HEK293 (cell line): Measurements from ENCODE around the gene PHF23.

Experiments used
- ATF2 ChIP-seq: fragments of 450-650 bp; formaldehyde crosslinking; IDR thresholded peaks from 2 replicates; pipeline ENCODE4 v1.5.1; 2016; ENCODE audit warnings: missing biosample characterization, missing genetic modification characterization, low read depth
- BCL11A ChIP-seq: fragments of 450-650 bp; formaldehyde crosslinking; IDR thresholded peaks from 2 replicates; pipeline ENCODE4 v1.5.1; 2016; ENCODE audit warnings: low read depth, missing biosample characterization, missing genetic modification characterization
- FEZF1 ChIP-seq: fragments of 450-650 bp; formaldehyde crosslinking; IDR thresholded peaks from 2 replicates; pipeline ENCODE4 v1.5.1; 2016; ENCODE audit warnings: missing biosample characterization, missing genetic modification characterization
- GLIS1 ChIP-seq: fragments of 450-650 bp; formaldehyde crosslinking; IDR thresholded peaks from 2 replicates; pipeline ENCODE4 v1.5.1; 2016; ENCODE audit warnings: missing biosample characterization, missing genetic modification characterization
- IKZF3 ChIP-seq: fragments of 450-650 bp; IDR thresholded peaks from 2 replicates; pipeline ENCODE4 v1.5.0; 2018; ENCODE audit warnings: missing biosample characterization, mild to moderate bottlenecking, missing genetic modification characterization, moderate library complexity
- OVOL3 ChIP-seq: fragments of 450-650 bp; formaldehyde crosslinking; IDR thresholded peaks from 2 replicates; pipeline ENCODE4 v1.5.1; 2016; ENCODE audit warnings: missing biosample characterization, missing genetic modification characterization
- RBAK ChIP-seq: fragments of 450-650 bp; formaldehyde crosslinking; IDR thresholded peaks from 2 replicates; pipeline ENCODE4 v1.5.1; 2016; ENCODE audit warnings: missing biosample characterization, missing genetic modification characterization
- SP7 ChIP-seq: fragments of 450-650 bp; formaldehyde crosslinking; IDR thresholded peaks from 2 replicates; pipeline ENCODE4 v1.5.1; 2016; ENCODE audit warnings: missing biosample characterization, missing genetic modification characterization
- ZBTB10 ChIP-seq: fragments of 450-650 bp; formaldehyde crosslinking; IDR thresholded peaks from 2 replicates; pipeline ENCODE4 v1.5.1; 2016; ENCODE audit warnings: missing biosample characterization, missing genetic modification characterization
- ZBTB11 ChIP-seq: fragments of 450-650 bp; formaldehyde crosslinking; conservative IDR thresholded peaks from 2 replicates; pipeline ENCODE4 v1.5.1; 2016; ENCODE audit warnings: low read depth, missing biosample characterization, missing genetic modification characterization
- ZBTB49 ChIP-seq: fragments of 450-650 bp; formaldehyde crosslinking; IDR thresholded peaks from 2 replicates; pipeline ENCODE4 v1.5.1; 2016; ENCODE audit warnings: missing biosample characterization, missing genetic modification characterization, low read depth
- ZBTB7A ChIP-seq: fragments of 450-650 bp; formaldehyde crosslinking; IDR thresholded peaks from 2 replicates; pipeline ENCODE4 v1.5.1; 2016; ENCODE audit warnings: low read depth, missing biosample characterization, missing genetic modification characterization
- ZFP69B ChIP-seq: fragments of 450-650 bp; formaldehyde crosslinking; IDR thresholded peaks from 2 replicates; pipeline ENCODE4 v1.5.1; 2016; ENCODE audit warnings: missing biosample characterization, missing genetic modification characterization
- ZNF114 ChIP-seq: fragments of 450-650 bp; formaldehyde crosslinking; IDR thresholded peaks from 2 replicates; pipeline ENCODE4 v1.5.0; 2017; ENCODE audit warnings: missing biosample characterization, missing genetic modification characterization
- ZNF132 ChIP-seq: fragments of 450-650 bp; formaldehyde crosslinking; IDR thresholded peaks from 2 replicates; pipeline ENCODE4 v1.5.1; 2017; ENCODE audit warnings: missing biosample characterization, missing genetic modification characterization, borderline replicate concordance
- ZNF140 ChIP-seq: fragments of 450-650 bp; formaldehyde crosslinking; IDR thresholded peaks from 2 replicates; pipeline ENCODE4 v1.5.1; 2016; ENCODE audit warnings: missing biosample characterization, missing genetic modification characterization
- ZNF530 ChIP-seq: fragments of 450-650 bp; formaldehyde crosslinking; IDR thresholded peaks from 2 replicates; pipeline ENCODE4 v1.5.1; 2016; ENCODE audit warnings: low read depth, missing biosample characterization, missing genetic modification characterization
- ZNF544 ChIP-seq: fragments of 450-650 bp; formaldehyde crosslinking; IDR thresholded peaks from 2 replicates; pipeline ENCODE4 v1.5.0; 2017; ENCODE audit warnings: missing biosample characterization, missing genetic modification characterization
- ZNF561 ChIP-seq: fragments of 450-650 bp; IDR thresholded peaks from 2 replicates; pipeline ENCODE4 v1.5.1; 2018; ENCODE audit warnings: missing biosample characterization, missing genetic modification characterization, borderline replicate concordance
- ZNF664 ChIP-seq: fragments of 450-650 bp; formaldehyde crosslinking; IDR thresholded peaks from 2 replicates; pipeline ENCODE4 v1.5.1; 2016; ENCODE audit warnings: missing biosample characterization, missing genetic modification characterization
- ZNF701 ChIP-seq: fragments of 450-650 bp; formaldehyde crosslinking; IDR thresholded peaks from 2 replicates; pipeline ENCODE4 v1.5.1; 2016; ENCODE audit warnings: missing biosample characterization, missing genetic modification characterization
- ZNF747 ChIP-seq: fragments of 450-650 bp; formaldehyde crosslinking; IDR thresholded peaks from 2 replicates; pipeline ENCODE4 v1.5.1; 2016; ENCODE audit warnings: missing biosample characterization, missing genetic modification characterization
- ZNF785 ChIP-seq: fragments of 450-650 bp; formaldehyde crosslinking; IDR thresholded peaks from 2 replicates; pipeline ENCODE4 v1.5.1; 2016; ENCODE audit warnings: missing biosample characterization, missing genetic modification characterization
- ZSCAN18 ChIP-seq: fragments of 450-650 bp; formaldehyde crosslinking; IDR thresholded peaks from 2 replicates; pipeline ENCODE4 v1.5.1; 2016; ENCODE audit warnings: missing biosample characterization, missing genetic modification characterization
- ZXDB ChIP-seq: fragments of 450-650 bp; formaldehyde crosslinking; IDR thresholded peaks from 2 replicates; pipeline ENCODE4 v1.5.1; 2016; ENCODE audit warnings: missing biosample characterization, missing genetic modification characterization
- TF ChIP-seq, protein P1 (sequence below): fragments of 450-650 bp; formaldehyde crosslinking; IDR thresholded peaks from 2 replicates; pipeline ENCODE4 v1.5.1; 2016; ENCODE audit warnings: missing biosample characterization, missing genetic modification characterization

Gene PHF23

GRCh38 chr17:7280519-7281073 lies 41.3 kb upstream of the PHF23 start (continued):
- TF ChIP-seq, protein P1, sequence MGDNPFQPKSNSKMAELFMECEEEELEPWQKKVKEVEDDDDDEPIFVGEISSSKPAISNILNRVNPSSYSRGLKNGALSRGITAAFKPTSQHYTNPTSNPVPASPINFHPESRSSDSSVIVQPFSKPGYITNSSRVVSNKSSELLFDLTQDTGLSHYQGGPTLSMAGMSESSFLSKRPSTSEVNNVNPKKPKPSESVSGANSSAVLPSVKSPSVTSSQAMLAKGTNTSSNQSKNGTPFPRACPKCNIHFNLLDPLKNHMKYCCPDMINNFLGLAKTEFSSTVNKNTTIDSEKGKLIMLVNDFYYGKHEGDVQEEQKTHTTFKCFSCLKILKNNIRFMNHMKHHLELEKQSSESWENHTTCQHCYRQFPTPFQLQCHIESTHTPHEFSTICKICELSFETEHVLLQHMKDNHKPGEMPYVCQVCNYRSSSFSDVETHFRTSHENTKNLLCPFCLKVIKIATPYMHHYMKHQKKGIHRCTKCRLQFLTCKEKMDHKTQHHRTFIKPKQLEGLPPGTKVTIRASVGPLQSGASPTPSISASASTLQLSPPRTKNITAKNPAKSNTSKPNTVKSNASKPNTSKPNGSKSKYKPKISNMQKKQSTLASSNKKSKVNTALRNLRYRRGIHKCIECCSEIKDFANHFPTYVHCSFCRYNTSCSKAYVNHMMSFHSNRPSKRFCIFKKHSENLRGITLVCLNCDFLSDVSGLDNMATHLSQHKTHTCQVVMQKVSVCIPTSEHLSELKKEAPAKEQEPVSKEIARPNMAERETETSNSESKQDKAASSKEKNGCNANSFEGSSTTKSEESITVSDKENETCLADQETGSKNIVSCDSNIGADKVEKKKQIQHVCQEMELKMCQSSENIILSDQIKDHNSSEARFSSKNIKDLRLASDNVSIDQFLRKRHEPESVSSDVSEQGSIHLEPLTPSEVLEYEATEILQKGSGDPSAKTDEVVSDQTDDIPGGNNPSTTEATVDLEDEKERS: no peak
- TF ChIP-seq ZNF701 (tag by site-specific recombination): no peak
- no peak for TF ChIP-seq ZBTB49
- no peak for TF ChIP-seq ZXDB (tag by site-specific recombination)
- TF ChIP-seq RBAK (tag by site-specific recombination): no peak
- no peak for TF ChIP-seq ZNF132 (tag by site-specific recombination)
- TF ChIP-seq ZNF747: no peak
- TF ChIP-seq SP7 (tag by site-specific recombination): no peak; the same call in 1 of the 2 replicates
- TF ChIP-seq GLIS1 (tag by site-specific recombination): no peak
- peak; percentile 18; the same call in 1 of the 2 replicates for TF ChIP-seq IKZF3
- TF ChIP-seq ZBTB10: no peak
- TF ChIP-seq ZSCAN18 (tag by site-specific recombination): no peak
- TF ChIP-seq ZNF140 (tag by site-specific recombination): no peak
- TF ChIP-seq ZNF544 (tag by site-specific recombination): no peak
- no peak for TF ChIP-seq ZBTB11 (tag by site-specific recombination)
- TF ChIP-seq ZNF530 (tag by site-specific recombination): no peak
- TF ChIP-seq OVOL3 (tag by site-specific recombination): no peak
- 0 out of 2 replicates have a peak, but pooled peaks have one; percentile 41 for TF ChIP-seq ZNF561
- no peak for TF ChIP-seq ZNF785 (tag by site-specific recombination)
- TF ChIP-seq ZFP69B (tag by site-specific recombination): no peak
- TF ChIP-seq ZBTB7A (tag by site-specific recombination): 0 out of 2 replicates have a peak, but pooled peaks have one; percentile 17
- TF ChIP-seq ATF2 (tag by site-specific recombination): no peak
- peak; percentile 83; the same call in 1 of the 2 replicates for TF ChIP-seq BCL11A (tag by site-specific recombination)
- TF ChIP-seq FEZF1 (tag by site-specific recombination): no peak
- TF ChIP-seq ZNF114: no peak
- TF ChIP-seq ZNF664 (tag by site-specific recombination): no peak
